Fibroblast of peridontal ligament (primary cell): ENCODE measurements around the gene RAB9A.
"Not testable (repeated sequence)": the region's sequence is repeated elsewhere in the genome, so short reads cannot be mapped to it uniquely, and the experiment has no call there.

Experiments used
- DNase-seq: peaks from one replicate; pipeline ENCODE4 v3.0.0-alpha.2; 2010; ENCODE audit errors: extremely low read depth

The RAB9A gene

GRCh38 chrX:13669755-13670154 lies 19.2 kb upstream of the RAB9A start:
- not testable (repeated sequence) for DNase-seq

DNA sequence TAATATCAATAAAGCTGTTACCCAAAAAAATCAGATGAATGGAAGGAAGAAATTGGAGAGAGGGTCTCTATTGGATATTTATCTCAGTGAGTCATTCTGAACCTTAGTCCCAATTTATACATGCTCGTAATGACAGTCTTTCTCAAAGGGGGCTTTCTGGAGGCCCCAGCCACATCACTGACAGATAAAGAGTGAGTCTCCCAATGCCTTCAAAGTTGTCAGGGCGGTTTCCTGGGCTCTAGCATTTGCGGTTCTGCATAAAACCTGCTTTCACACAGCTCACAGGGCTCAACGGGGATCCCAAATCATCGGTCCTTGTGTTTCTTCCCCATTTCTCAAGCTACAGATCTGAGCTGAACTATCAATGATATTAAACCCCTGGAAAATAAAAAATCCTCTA lies 18.7 kb upstream of the RAB9A start:
- DNase-seq: no peak

- no peak for DNase-seq
Observed at GRCh38 chrX:13673016-13673415, 15.9 kb upstream of the RAB9A start.

GRCh38 chrX:13676885-13677284 lies 12.0 kb upstream of the RAB9A start:
- DNase-seq: no peak

DNA sequence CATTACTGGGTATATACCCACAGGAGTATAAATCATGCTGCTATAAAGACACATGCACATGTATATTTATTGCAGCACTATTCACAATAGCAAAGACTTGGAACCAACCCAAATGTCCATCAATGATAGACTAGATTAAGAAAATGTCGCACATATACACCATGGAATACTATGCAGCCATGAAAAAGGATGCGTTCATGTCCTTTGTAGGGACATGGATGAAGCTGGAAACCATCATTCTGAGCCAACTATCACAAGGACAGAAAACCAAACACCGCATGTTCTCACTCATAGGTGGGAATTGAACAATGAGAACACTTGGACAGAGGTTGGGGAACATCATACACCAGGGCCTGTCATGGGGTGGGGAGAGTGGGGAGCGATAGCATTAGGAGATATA lies 9.2 kb upstream of the RAB9A start:
- not testable (repeated sequence) for DNase-seq

GRCh38 chrX:13681595-13681994 lies 7.3 kb upstream of the RAB9A start:
- DNase-seq: no peak

DNA sequence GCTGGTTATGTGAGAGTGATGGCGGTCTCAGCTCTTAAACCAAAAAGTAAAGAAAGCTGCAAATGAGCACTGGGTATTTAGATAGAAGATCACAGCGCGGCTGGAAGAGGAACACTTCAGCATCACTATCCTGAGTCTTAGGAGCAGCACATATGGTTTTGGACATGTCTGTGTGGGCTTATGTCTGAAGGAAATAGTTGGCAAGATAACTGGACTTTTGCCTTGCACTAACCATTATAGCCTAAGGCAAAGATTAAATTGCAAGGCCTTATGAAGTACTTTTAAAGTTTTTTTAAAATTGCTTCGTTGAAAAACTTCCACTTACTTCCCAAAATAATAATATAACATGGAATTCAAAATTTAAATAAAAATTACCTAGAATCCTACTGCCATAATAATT lies 4.6 kb upstream of the RAB9A start:
- DNase-seq: no peak

DNA sequence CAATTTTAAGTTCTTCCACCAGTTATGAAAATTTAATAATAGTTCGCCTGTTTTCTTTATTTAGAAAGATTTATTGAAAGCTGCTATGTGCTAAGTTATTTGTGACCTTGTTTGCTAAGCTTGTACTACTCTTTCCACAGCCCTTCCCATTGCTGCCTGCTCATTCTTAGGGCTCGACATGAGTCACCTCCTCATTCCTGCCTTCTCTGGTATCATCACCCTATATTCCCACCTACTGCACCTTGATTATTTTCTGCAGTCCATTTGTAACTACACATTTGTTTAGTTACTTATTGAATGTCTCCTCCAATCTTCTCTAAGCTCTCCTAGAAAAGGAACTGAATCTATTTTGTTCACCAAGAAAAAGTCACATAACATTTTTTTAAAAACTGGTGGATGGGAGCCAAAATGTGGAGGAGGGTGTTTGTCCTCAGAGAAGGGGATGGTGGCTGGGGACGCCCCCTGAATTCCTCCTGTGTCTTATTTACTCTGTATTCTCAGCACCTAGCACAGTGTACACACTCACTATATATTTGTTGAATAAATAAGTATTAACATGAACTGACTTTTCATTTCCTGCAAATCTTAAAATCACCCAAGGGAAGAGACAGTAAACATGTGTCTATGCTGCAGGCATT lies 3.7 kb upstream of the RAB9A start:
- no peak for DNase-seq

GRCh38 chrX:13687203-13687602 lies 1.7 kb upstream of the RAB9A start:
- DNase-seq: no peak

- no peak for DNase-seq
Observed at GRCh38 chrX:13688384-13688957, 457 bp upstream of the RAB9A start.

- peak; percentile 49 for DNase-seq
Observed at GRCh38 chrX:13689741-13690211, 848 bp downstream of the RAB9A start.

DNA sequence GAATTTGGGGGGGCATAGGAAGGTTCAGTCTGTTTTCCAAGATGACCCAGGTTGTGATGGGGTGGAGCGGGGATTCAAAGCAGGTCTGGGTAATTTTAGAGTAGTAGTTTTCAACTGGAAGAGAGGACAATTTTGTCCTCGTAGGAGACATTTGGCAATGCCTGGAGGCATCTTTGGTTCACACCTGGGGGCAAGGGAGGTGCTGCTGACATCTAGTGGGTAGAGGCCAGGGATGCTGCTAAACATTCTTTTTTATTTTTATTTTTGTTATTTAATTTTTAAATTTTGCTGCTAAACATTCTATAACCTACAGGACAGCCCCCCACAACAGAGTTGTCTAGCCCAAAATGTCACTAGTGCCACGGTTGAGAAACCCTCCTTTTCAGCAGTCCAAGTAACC lies 1.9 kb downstream of the RAB9A start:
- DNase-seq: no peak

- DNase-seq: no peak
Observed at GRCh38 chrX:13691841-13692371, 3.0 kb downstream of the RAB9A start.

DNA sequence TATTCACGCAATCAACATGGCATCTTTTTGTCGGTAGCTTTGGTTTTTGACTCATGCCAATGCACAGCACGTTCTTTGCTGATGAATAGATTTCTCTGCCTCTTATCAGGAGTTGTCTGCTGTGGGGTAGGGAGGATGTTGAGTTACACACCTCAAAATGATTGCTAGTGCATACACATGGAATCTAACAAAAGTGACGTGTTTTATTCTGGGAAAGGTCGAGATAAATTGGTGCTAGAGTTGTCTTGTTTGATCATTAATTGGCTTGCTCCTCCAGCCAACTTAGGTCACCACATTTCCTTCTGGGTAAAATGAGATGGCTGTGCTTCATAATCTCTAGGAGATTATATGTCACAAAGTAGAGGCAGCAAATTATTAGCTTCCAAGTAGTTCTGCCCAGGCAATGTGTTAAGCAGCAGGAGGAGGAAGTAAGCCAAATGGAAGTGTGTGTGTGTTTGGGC lies 3.9 kb downstream of the RAB9A start:
- DNase-seq: no peak

DNA sequence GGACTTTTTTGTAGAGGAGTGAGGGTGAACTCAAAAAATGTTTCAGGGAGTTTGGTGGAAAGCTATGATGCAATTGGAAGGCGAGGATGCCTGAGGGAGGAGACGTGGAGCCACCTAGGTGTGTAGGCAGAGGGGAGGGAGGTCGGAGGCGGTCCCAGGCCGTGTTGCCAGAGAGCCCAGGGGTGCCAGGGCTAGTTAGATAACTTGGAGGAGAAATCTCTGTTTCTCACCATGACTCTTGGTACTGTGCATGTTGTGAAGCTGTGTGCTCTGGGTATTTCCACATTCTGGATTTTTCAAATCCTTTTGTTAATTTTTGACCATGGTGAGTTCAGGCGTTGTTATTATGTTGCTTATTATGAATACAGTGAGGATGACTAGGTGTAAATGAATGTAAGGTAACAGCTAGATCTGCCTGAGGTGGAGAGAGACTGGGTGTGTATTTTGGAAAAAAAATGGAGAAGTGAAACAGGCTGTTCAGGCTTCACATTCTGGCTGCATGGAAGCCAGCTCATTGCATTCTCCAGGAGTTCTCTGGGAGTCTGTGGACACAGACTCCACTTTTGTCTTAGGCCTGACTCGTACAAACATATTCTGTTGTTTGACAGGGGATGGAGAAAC lies 4.5 kb downstream of the RAB9A start:
- DNase-seq: no peak

GRCh38 chrX:13694359-13694758 lies 5.4 kb downstream of the RAB9A start:
- no peak for DNase-seq

DNA sequence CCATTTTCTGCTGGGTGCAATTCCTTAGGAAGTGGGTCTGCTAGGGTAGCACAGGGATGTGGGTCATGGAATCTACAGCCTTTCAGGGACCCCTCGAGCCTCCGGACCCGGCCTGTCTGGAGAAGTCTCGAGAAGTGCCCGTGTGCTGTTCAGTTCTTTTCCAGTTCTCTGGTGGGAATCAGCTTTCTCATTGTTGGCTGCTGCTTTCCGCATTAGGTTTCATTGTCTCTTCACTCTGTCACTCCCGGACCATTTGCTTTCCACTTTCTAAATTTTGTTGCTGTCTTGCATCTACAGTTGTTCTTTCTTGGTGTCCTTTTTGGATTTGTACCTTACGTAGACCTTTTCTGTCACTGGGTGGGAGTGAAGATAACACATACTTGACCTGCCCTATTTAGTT lies 6.1 kb downstream of the RAB9A start:
- no peak for DNase-seq

- DNase-seq: no peak
Observed at GRCh38 chrX:13695601-13696115, 6.7 kb downstream of the RAB9A start.

GRCh38 chrX:13697455-13697854 lies 8.5 kb downstream of the RAB9A start:
- DNase-seq: peak; percentile 29

GRCh38 chrX:13697976-13698375 lies 9.0 kb downstream of the RAB9A start:
- no peak for DNase-seq

DNA sequence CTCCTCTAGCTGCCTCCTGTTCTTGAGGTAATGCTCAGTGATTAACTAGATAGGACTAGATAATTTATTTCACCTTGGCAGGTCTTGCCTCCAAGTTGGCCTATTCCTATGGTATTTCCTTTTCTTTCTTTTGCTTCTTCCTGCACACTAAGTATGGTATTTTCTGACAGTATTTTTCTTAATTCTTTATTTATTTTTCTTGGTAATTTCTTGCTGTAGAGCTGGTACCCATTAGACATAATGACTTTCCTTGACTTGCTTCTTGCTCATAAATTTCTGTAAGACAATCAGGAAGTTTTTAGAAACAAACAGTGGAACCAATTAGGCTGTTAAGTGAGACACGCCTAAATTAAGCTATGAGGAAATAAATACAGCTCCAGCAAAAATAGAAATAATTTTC lies 9.5 kb downstream of the RAB9A start:
- DNase-seq: no peak

DNA sequence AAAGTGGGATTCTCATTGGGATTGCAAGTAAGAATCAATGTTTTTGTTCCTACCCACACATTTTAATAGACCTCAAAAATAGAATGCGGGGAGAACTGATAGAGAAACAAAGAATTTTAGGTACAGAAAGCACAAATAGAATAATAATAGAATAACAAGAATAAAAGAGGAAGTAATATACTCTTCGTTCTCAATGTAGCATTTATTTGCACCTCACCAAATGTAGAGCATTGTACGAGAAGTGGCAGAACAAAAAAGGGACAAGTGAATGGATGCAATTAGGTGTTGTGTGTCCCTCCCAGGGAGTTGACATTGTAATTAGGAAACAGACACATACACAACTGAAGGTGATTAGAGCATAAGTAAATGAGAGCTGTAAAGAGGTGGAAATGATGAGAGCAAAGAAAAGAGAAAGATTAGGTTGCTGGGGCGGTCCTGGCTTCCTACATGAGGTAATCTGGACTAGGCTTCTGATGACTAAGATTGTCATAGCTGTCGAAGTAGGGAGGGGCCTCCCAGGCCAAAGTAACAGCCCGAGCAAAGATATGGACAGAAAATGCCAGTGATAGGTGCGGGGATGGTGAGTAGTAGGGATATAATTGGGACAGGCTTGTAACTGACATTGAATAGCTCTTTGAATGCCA lies 10.4 kb downstream of the RAB9A start:
- no peak for DNase-seq
